Measurements from ENCODE around the gene NLRC5. TPM values are rescaled to one million over a fixed set of nuclear protein-coding genes. Genes with fewer than 3 reads are reported as not detected.

NLRC5 gene
- total RNA-seq (2011; cell fraction: chromatin; rRNA removed; ENCODE audit: low replicate concordance) = 0.30 TPM in 1 of 2 replicates, not detected in the other
- total RNA-seq (2011; cell fraction: nucleolus; rRNA removed) = 0.26 and 1.0 TPM in 2 replicates
- not detected in 2 replicates for total RNA-seq (2011; cell fraction: nucleoplasm; rRNA removed)
- total RNA-seq (2014; rRNA removed) (0.59 TPM in 1 of 2 replicates, not detected in the other), total RNA-seq (2014; rRNA removed; fragmentation: Illumina TruSeq; extraction: Trizol) (0.06 TPM in 1 of 2 replicates, not detected in the other), total RNA-seq (2015; rRNA removed; fragmentation: Illumina TruSeq; extraction: Trizol) (not detected in 2 replicates), total RNA-seq (2021) (0.71 and 0.89 TPM in 2 replicates), polyA plus RNA-seq (2011; rRNA removed) (0.26 TPM in 1 of 2 replicates, not detected in the other), polyA plus RNA-seq (2014; fragmentation: Illumina TruSeq; extraction: Trizol) (not detected in 2 replicates), polyA plus RNA-seq (2014; fragmentation: Nextera tagmentation; extraction: Ambion mirVana) (not detected), polyA plus RNA-seq (2014; rRNA removed) (not detected in 2 replicates), polyA minus RNA-seq (2011; rRNA and poly(A)+ RNA removed) (0.42 TPM in 1 of 2 replicates, not detected in the other), Bru-seq, nascent RNA (percentile 10 among the genes with signal in this experiment), BruChase-seq, experiment 1, labeled RNA remaining after a 2-hour chase (percentile 13 among the genes with signal in this experiment), BruChase-seq, experiment 2, labeled RNA remaining after a 6-hour chase (percentile 7 among the genes with signal in this experiment)
- 0.03 TPM in 1 of 2 replicates, not detected in the other for polyA plus RNA-seq (2011; cell fraction: cytosol; rRNA removed)
- polyA plus RNA-seq (2011; cell fraction: nucleus; rRNA removed) = 0.11 and 0.18 TPM in 2 replicates
- 0.12 and 0.29 TPM in 2 replicates for polyA plus RNA-seq (2012)
- 1.2 TPM in 1 of 2 replicates, not detected in the other for polyA minus RNA-seq (2011; cell fraction: cytosol; rRNA and poly(A)+ RNA removed)
- polyA minus RNA-seq (2011; cell fraction: nucleus; rRNA and poly(A)+ RNA removed) = 0.94 TPM in 1 of 2 replicates, not detected in the other
- long read RNA-seq, experiment 1 = 0 reads
- long read RNA-seq, experiment 2 = 0 reads
- long read RNA-seq, experiment 3 = 0 reads

DNA sequence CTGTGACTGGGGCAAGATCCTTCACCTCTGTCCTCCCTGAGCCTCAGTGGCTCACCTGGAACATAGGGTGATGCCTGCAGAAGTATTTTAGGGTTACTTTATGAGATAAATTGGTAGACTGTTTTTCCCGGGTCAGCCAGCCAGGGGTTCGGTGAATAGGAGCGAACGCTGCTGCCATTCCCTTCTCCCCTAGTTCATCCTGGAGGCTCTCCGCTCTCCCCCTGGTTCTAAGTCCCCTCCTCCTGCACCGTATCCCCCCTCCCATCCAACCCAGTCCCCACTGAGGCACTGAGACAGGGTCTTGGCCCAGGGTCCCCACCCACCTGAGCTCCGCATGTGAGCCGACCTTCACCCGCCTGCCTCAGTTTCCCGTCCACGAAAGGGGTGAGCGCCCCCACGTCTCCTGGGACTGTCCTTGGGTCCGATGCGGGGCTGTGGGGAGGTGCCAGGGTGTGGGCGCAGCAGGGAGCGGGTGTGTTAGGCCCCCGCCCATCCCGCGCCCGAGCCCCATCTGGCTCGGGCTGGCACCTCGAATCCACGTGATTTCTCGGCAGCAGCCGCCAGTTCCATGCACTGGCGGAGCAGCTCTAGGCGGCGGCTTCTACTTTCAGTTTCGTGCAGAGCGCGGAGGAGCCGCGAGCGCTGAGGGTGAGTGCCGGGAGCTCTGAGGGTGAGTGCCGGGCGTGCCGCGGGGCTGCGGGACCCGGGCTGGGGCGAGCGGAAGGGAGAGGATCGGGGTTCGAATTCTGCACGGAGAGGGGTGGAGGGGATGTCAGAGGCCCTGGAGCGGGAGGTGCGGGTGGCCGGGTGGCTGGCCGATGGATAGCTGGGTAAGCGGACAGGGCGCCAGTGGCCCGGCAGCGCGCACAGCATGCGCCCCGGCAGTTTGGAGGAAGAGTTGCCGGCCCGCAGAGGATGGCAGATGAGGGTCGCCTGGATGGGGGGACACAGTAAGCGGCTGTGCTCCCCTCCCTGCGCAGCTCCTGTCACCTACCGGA lies at the start of gene NLRC5:
Gene NLRC5, plus strand, starts transcription at position 610 of the 998 bp plus-strand sequence. CDS start 31,156 bp downstream, outside the sequence.
- intact Hi-C loops (cut with micrococcal nuclease) = no loop called here
- H3K79me2 ChIP-seq (ENCODE audit: control insufficient read depth, insufficient read depth, low read length) = no peaks in the 10 kb centered on the region
- ChIA-PET POLR2A (interaction anchor here (0.6 to 1.0 kb wide), 2 partner anchors 50 kb away, joined by 3 read pairs; no protein-coding TSS in a partner anchor), CTCF (ENCODE audit: low intra/inter-chr PET ratio) (no interaction called here)
- H3K4me3 ChIP-seq = no peak within 1 kb of the TSS
- H2AFZ ChIP-seq (ENCODE audit: low read depth, low read length) = no peak within 1 kb of the TSS
- peaks cover 0 to 14% of the 10 kb centered on the region in 2 experiments; a peak in 3 of 5 replicates for H3K4me1 ChIP-seq (replicated peaks in 1 of 2; ENCODE audit: control insufficient read depth in 2 of 2, insufficient read depth in 2 of 2, low read length in 2 of 2)
- 5% methylated on average over 46 of the region's 64 CpGs for WGBS (ENCODE audit: insufficient coverage, low coverage, missing lambda C conversion rate)
- peak; percentile 61 for ATAC-seq
- H3K27ac ChIP-seq (ENCODE audit: extremely low read depth, low read depth, low read length) = no peak within 1 kb of the TSS
- no peak for DNase-seq (ENCODE audit: extremely low read depth in 1 of 4, low spot score in 3 of 4)
- H4K20me1 ChIP-seq (replicated peaks; ENCODE audit: control insufficient read depth, insufficient read depth, low read length) = peaks cover 4% of the 10 kb centered on the region
- BruUV-seq (replicated peaks) = no TSS peak
- no peaks in the 10 kb centered on the region for H3K9me1 ChIP-seq (ENCODE audit: control insufficient read depth, insufficient read depth, low read length)
- peaks cover 32 to 58% of the 10 kb centered on the region in 2 experiments for H3K27me3 ChIP-seq (ENCODE audit: control insufficient read depth in 2 of 2, insufficient read depth in 2 of 2, low read length in 2 of 2)
- in situ Hi-C loops (cut with MboI) = no loop called here
- peak within 1 kb of the TSS in 1 of 2 experiments; percentile 56; a peak in 1 of 4 replicates for H3K9ac ChIP-seq (ENCODE audit: insufficient read depth in 1 of 2, low read depth in 2 of 2, low read length in 2 of 2)
- no peak within 1 kb of the TSS for H3K4me2 ChIP-seq (ENCODE audit: insufficient read depth, low read length)
- no peaks in the 10 kb centered on the region for H3K36me3 ChIP-seq (ENCODE audit: control insufficient read depth, insufficient read depth, low read length)
- no peak for FAIRE-seq
- no peaks in the 10 kb centered on the region for H3K9me3 ChIP-seq (replicated peaks; ENCODE audit: control insufficient read depth, insufficient read depth, low read depth, low read length)
- TF ChIP-seq L3MBTL2 (IDR thresholded peaks at IDR 0.05) (peak; percentile 41; the same call in 1 of the 2 replicates), ELK3 (CRISPR knock-in tag; IDR thresholded peaks at IDR 0.05) (no peak), DNMT1 (IDR thresholded peaks at IDR 0.05) (no peak), CGGBP1 (CRISPR knock-in tag; IDR thresholded peaks at IDR 0.05) (no peak), HMG20B (CRISPR knock-in tag; IDR thresholded peaks at IDR 0.05) (no peak), ZNF41 (CRISPR knock-in tag; conservative IDR thresholded peaks at IDR 0.05) (no peak), HDGF (IDR thresholded peaks at IDR 0.05) (no peak), BMI1 (IDR thresholded peaks at IDR 0.05; ENCODE audit: low read length) (no peak), ZNF282 (CRISPR knock-in tag; IDR thresholded peaks at IDR 0.05) (no peak), ARID3B (CRISPR knock-in tag; IDR thresholded peaks at IDR 0.05; ENCODE audit: borderline replicate concordance) (no peak), ZNF589 (CRISPR knock-in tag; IDR thresholded peaks at IDR 0.05; ENCODE audit: low read depth) (no peak), PHB (CRISPR knock-in tag; IDR thresholded peaks at IDR 0.05) (no peak), SIN3B (IDR thresholded peaks at IDR 0.05; ENCODE audit: low read depth) (no peak), YY1 (IDR thresholded peaks at IDR 0.05; ENCODE audit: borderline replicate concordance in 1 of 3, control insufficient read depth in 1 of 3, extremely low read depth in 1 of 3, insufficient read depth in 3 of 3, insufficient read length in 1 of 3, insufficient replicate concordance in 2 of 3, low read depth in 1 of 3, low read length in 2 of 3) (peak in 1 of 3 experiments; percentile 7)
